ENCODE results near the gene BICRA. TPM values are rescaled to one million over a fixed set of nuclear protein-coding genes. Genes with fewer than 3 reads are reported as not detected.

Gene BICRA
- total RNA-seq, 2 experiments from 2014 or later: 4.4 to 16.0 TPM

DNA sequence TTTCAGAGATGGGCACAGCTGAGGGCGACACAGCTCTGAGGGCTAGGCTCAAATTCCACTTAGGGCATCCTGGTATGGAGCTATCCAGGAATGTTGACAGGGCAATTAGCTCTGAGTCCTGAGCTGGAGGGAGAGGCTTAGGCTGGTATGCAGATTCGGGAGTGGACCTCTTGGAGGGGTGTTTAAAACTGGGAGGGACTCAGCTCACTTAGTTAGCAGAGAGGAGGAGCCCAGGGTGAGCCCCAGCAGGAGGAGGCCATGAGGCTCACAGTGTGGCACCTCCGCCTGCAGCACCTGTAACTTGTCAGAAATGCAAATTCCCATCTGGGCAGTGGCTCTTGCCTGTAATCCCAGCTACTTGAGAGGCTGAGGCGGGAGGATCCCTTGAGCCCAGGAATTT, 126.2 kb downstream of the BICRA start:
- no peaks in the 10 kb centered on the region for H3K9me2 ChIP-seq (ENCODE audit: insufficient read depth, low read length)
- H2AFZ ChIP-seq (ENCODE audit: low read length): no peak overlapping the region
- no peaks in the 10 kb centered on the region for H3K9me3 ChIP-seq (ENCODE audit: low read length)
- intact Hi-C loops (cut with micrococcal nuclease; ENCODE audit: unreplicated experiment): no loop called here
- no peaks in the 10 kb centered on the region for H3K36me3 ChIP-seq (ENCODE audit: insufficient read depth, low read length)
- no TSS peak for BruUV-seq (replicated peaks)
- no peak for DNase-seq (ENCODE audit: low spot score)
- H4K20me1 ChIP-seq (ENCODE audit: insufficient read depth, low read length): no peaks in the 10 kb centered on the region
- CTCF ChIA-PET (ENCODE audit: unreplicated experiment): no interaction called here
- TF ChIP-seq EZH2phosphoT487 (IDR thresholded peaks at IDR 0.05; ENCODE audit: borderline replicate concordance, low read depth, low read length): no peak
- TF ChIP-seq, protein P1, sequence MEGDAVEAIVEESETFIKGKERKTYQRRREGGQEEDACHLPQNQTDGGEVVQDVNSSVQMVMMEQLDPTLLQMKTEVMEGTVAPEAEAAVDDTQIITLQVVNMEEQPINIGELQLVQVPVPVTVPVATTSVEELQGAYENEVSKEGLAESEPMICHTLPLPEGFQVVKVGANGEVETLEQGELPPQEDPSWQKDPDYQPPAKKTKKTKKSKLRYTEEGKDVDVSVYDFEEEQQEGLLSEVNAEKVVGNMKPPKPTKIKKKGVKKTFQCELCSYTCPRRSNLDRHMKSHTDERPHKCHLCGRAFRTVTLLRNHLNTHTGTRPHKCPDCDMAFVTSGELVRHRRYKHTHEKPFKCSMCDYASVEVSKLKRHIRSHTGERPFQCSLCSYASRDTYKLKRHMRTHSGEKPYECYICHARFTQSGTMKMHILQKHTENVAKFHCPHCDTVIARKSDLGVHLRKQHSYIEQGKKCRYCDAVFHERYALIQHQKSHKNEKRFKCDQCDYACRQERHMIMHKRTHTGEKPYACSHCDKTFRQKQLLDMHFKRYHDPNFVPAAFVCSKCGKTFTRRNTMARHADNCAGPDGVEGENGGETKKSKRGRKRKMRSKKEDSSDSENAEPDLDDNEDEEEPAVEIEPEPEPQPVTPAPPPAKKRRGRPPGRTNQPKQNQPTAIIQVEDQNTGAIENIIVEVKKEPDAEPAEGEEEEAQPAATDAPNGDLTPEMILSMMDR (conservative IDR thresholded peaks at IDR 0.05; ENCODE audit: low read length): no peak
- H3K4me2 ChIP-seq (ENCODE audit: low read length): no peak overlapping the region
- POLR2A ChIA-PET: interaction anchor here (0.6 kb wide), 1 partner anchor 271 kb away, joined by 5 read pairs; no protein-coding TSS in a partner anchor
- no peak overlapping the region for H3K27ac ChIP-seq (ENCODE audit: low read depth, low read length, poor library complexity, severe bottlenecking)
- no peaks in the 10 kb centered on the region for H3K4me1 ChIP-seq (ENCODE audit: insufficient read depth, low read length, poor library complexity, severe bottlenecking)
- H3K79me2 ChIP-seq (ENCODE audit: insufficient read depth, low read depth, low read length): no peaks in the 10 kb centered on the region
- no peak overlapping the region for H3K4me3 ChIP-seq (ENCODE audit: low read depth, low read length, poor library complexity, severe bottlenecking)

- DNase-seq (ENCODE audit: low spot score): no peak
- no peaks in the 10 kb centered on the region for H3K9me2 ChIP-seq (ENCODE audit: insufficient read depth, low read length)
- no peaks in the 10 kb centered on the region for H3K9me3 ChIP-seq (ENCODE audit: low read length)
- H4K20me1 ChIP-seq (ENCODE audit: insufficient read depth, low read length): no peaks in the 10 kb centered on the region
- H3K36me3 ChIP-seq (ENCODE audit: insufficient read depth, low read length): no peaks in the 10 kb centered on the region
- H3K4me2 ChIP-seq (ENCODE audit: low read length): no peak overlapping the region
- TF ChIP-seq, protein P1 (conservative IDR thresholded peaks at IDR 0.05; ENCODE audit: low read length): no peak
- no peak for TF ChIP-seq EZH2phosphoT487 (IDR thresholded peaks at IDR 0.05; ENCODE audit: borderline replicate concordance, low read depth, low read length)
- H3K4me3 ChIP-seq (ENCODE audit: low read depth, low read length, poor library complexity, severe bottlenecking): no peak overlapping the region
- ChIA-PET POLR2A (no interaction called here), CTCF (ENCODE audit: unreplicated experiment) (no interaction called here)
- H3K4me1 ChIP-seq (ENCODE audit: insufficient read depth, low read length, poor library complexity, severe bottlenecking): peaks cover 18% of the 10 kb centered on the region
- intact Hi-C loops (cut with micrococcal nuclease; ENCODE audit: unreplicated experiment): no loop called here
- BruUV-seq (replicated peaks): no TSS peak
- no peak overlapping the region for H2AFZ ChIP-seq (ENCODE audit: low read length)
- H3K27ac ChIP-seq (ENCODE audit: low read depth, low read length, poor library complexity, severe bottlenecking): no peak overlapping the region
- peaks cover 5% of the 10 kb centered on the region for H3K79me2 ChIP-seq (ENCODE audit: insufficient read depth, low read depth, low read length)
These were observed 132.1 kb downstream of the BICRA start for GRCh38 chr19:47740866-47741519.

DNA sequence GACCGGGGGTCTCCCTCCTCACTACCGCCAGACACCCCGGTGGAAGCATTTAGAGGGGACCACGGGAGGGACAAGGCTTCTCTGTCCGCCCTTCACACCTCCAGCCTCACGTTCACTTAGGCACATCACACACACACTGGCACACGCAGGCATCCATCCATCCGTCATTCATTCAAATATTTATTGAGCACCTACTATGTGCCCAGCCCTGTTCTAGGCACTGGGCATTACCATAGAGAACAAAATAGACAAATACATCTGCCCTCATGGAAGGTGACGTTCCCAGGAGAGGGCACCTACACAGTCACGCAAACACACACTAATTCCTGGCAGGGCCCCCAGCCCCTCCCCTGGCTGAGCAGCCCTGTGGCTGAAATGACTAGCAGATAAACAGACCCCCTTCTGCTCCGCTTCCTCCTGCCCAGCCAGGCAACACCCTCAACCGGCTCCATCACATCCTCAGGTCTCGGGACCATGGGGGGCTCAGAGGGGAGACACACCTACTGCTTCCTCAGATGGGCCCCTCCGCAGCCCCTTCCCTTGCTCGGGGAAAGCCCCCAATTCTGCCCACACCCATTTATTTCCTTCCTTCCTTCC, 132.7 kb downstream of the BICRA start:
- Histone ChIP-seq H3K9me3 (ENCODE audit: low read length) (no peaks in the 10 kb centered on the region), H3K36me3 (ENCODE audit: insufficient read depth, low read length) (peaks cover 2% of the 10 kb centered on the region), H3K4me1 (ENCODE audit: insufficient read depth, low read length, poor library complexity, severe bottlenecking) (peaks cover 25% of the 10 kb centered on the region), H3K4me3 (ENCODE audit: low read depth, low read length, poor library complexity, severe bottlenecking) (no peak overlapping the region), H3K4me2 (ENCODE audit: low read length) (no peak overlapping the region), H3K27ac (ENCODE audit: low read depth, low read length, poor library complexity, severe bottlenecking) (no peak overlapping the region), H2AFZ (ENCODE audit: low read length) (no peak overlapping the region), H3K79me2 (ENCODE audit: insufficient read depth, low read depth, low read length) (peaks cover 11% of the 10 kb centered on the region), H4K20me1 (ENCODE audit: insufficient read depth, low read length) (no peaks in the 10 kb centered on the region), H3K9me2 (ENCODE audit: insufficient read depth, low read length) (no peaks in the 10 kb centered on the region)
- no TSS peak for BruUV-seq (replicated peaks)
- ChIA-PET POLR2A (no interaction called here), CTCF (ENCODE audit: unreplicated experiment) (no interaction called here)
- DNase-seq (ENCODE audit: low spot score): no peak
- intact Hi-C loops (cut with micrococcal nuclease; ENCODE audit: unreplicated experiment): no loop called here
- TF ChIP-seq, protein P1 (conservative IDR thresholded peaks at IDR 0.05; ENCODE audit: low read length): no peak
- no peak for TF ChIP-seq EZH2phosphoT487 (IDR thresholded peaks at IDR 0.05; ENCODE audit: borderline replicate concordance, low read depth, low read length)
